ENCODE results near the gene EBI3. TPM values are rescaled to one million over a fixed set of nuclear protein-coding genes. Genes with fewer than 3 reads are reported as not detected.
A peak's percentile ranks its signal among the peaks of the same experiment; 100 is the strongest.

EBI3 gene
- total and polyA plus RNA-seq, 2 of the 13 experiments (the other 11 are each of a cell fraction or from before 2014, with no cell fraction given): 3.4 TPM; not detected in 1

DNA sequence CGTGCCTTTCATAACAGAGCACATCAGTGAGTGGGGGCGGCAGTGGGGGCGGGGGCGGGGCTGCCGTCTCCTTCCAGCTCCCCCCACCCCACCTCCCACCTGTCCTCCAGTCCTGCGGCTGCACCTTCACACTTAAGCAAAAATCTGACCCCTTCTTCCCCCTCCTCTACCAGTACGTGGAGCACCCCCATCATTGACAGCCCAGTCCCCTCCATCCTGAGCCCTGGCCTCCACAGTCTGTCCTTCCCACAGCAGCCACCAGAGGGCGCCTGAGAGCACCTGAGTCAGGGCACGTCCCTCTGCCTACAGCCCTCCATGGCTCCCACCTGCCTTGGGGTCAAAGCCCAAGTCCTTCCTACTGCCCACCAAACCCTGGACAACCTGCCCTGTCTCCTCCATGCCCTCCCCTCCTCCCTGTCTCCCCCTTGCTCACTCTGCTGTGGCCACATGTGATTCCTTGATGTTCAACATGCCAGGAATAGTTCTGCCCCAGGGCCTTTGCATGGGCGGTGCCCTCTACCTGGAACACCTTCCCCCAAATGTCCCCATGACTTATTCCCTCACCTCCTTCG is 4.0 kb downstream of the EBI3 start (continued):
- no peak for TF ChIP-seq CENPBD1 (CRISPR knock-in tag; IDR thresholded peaks at IDR 0.05; ENCODE audit: borderline replicate concordance, low read depth)
- no peak for TF ChIP-seq ZNF331 (CRISPR knock-in tag; IDR thresholded peaks at IDR 0.05)
- 0 out of 2 replicates have a peak, but pooled peaks have one; percentile 18 for TF ChIP-seq IRF2 (CRISPR knock-in tag; IDR thresholded peaks at IDR 0.05)
- TF ChIP-seq ZFP82 (CRISPR knock-in tag; IDR thresholded peaks at IDR 0.05; ENCODE audit: borderline replicate concordance): no peak
- TF ChIP-seq, protein P1, sequence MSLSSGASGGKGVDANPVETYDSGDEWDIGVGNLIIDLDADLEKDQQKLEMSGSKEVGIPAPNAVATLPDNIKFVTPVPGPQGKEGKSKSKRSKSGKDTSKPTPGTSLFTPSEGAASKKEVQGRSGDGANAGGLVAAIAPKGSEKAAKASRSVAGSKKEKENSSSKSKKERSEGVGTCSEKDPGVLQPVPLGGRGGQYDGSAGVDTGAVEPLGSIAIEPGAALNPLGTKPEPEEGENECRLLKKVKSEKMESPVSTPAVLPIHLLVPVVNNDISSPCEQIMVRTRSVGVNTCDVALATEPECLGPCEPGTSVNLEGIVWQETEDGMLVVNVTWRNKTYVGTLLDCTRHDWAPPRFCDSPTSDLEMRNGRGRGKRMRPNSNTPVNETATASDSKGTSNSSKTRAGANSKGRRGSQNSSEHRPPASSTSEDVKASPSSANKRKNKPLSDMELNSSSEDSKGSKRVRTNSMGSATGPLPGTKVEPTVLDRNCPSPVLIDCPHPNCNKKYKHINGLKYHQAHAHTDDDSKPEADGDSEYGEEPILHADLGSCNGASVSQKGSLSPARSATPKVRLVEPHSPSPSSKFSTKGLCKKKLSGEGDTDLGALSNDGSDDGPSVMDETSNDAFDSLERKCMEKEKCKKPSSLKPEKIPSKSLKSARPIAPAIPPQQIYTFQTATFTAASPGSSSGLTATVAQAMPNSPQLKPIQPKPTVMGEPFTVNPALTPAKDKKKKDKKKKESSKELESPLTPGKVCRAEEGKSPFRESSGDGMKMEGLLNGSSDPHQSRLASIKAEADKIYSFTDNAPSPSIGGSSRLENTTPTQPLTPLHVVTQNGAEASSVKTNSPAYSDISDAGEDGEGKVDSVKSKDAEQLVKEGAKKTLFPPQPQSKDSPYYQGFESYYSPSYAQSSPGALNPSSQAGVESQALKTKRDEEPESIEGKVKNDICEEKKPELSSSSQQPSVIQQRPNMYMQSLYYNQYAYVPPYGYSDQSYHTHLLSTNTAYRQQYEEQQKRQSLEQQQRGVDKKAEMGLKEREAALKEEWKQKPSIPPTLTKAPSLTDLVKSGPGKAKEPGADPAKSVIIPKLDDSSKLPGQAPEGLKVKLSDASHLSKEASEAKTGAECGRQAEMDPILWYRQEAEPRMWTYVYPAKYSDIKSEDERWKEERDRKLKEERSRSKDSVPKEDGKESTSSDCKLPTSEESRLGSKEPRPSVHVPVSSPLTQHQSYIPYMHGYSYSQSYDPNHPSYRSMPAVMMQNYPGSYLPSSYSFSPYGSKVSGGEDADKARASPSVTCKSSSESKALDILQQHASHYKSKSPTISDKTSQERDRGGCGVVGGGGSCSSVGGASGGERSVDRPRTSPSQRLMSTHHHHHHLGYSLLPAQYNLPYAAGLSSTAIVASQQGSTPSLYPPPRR (CRISPR knock-in tag; IDR thresholded peaks at IDR 0.05; ENCODE audit: borderline replicate concordance): no peak
- peak; percentile 38; the same call in 1 of the 2 replicates for TF ChIP-seq GATAD1 (CRISPR knock-in tag; IDR thresholded peaks at IDR 0.05)
- no peak for TF ChIP-seq ZNF17 (CRISPR knock-in tag; IDR thresholded peaks at IDR 0.05)
- TF ChIP-seq ZNF839 (CRISPR knock-in tag; IDR thresholded peaks at IDR 0.05; ENCODE audit: borderline replicate concordance): peak; percentile 38; the same call in 1 of the 2 replicates
- TF ChIP-seq, protein P2, sequence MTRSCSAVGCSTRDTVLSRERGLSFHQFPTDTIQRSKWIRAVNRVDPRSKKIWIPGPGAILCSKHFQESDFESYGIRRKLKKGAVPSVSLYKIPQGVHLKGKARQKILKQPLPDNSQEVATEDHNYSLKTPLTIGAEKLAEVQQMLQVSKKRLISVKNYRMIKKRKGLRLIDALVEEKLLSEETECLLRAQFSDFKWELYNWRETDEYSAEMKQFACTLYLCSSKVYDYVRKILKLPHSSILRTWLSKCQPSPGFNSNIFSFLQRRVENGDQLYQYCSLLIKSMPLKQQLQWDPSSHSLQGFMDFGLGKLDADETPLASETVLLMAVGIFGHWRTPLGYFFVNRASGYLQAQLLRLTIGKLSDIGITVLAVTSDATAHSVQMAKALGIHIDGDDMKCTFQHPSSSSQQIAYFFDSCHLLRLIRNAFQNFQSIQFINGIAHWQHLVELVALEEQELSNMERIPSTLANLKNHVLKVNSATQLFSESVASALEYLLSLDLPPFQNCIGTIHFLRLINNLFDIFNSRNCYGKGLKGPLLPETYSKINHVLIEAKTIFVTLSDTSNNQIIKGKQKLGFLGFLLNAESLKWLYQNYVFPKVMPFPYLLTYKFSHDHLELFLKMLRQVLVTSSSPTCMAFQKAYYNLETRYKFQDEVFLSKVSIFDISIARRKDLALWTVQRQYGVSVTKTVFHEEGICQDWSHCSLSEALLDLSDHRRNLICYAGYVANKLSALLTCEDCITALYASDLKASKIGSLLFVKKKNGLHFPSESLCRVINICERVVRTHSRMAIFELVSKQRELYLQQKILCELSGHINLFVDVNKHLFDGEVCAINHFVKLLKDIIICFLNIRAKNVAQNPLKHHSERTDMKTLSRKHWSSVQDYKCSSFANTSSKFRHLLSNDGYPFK (CRISPR knock-in tag; IDR thresholded peaks at IDR 0.05; ENCODE audit: borderline replicate concordance): peak; percentile 54; the same call in 1 of the 2 replicates
- peak; percentile 50; the same call in 1 of the 2 replicates for TF ChIP-seq RAD21 (CRISPR knock-in tag; IDR thresholded peaks at IDR 0.05)
- TF ChIP-seq ZNF674 (CRISPR knock-in tag; IDR thresholded peaks at IDR 0.05; ENCODE audit: low read depth): no peak
- TF ChIP-seq, protein P3, sequence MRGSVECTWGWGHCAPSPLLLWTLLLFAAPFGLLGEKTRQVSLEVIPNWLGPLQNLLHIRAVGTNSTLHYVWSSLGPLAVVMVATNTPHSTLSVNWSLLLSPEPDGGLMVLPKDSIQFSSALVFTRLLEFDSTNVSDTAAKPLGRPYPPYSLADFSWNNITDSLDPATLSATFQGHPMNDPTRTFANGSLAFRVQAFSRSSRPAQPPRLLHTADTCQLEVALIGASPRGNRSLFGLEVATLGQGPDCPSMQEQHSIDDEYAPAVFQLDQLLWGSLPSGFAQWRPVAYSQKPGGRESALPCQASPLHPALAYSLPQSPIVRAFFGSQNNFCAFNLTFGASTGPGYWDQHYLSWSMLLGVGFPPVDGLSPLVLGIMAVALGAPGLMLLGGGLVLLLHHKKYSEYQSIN (CRISPR knock-in tag; IDR thresholded peaks at IDR 0.05; ENCODE audit: borderline replicate concordance): no peak
- TF ChIP-seq PHF21A (CRISPR knock-in tag; IDR thresholded peaks at IDR 0.05): no peak
- no peak for TF ChIP-seq CBX5 (CRISPR knock-in tag; IDR thresholded peaks at IDR 0.05; ENCODE audit: borderline replicate concordance)
- no peak for TF ChIP-seq ZNF337 (CRISPR knock-in tag; IDR thresholded peaks at IDR 0.05; ENCODE audit: borderline replicate concordance, low read depth)
- TF ChIP-seq ZNF121 (CRISPR knock-in tag; IDR thresholded peaks at IDR 0.05): peak; percentile 48; the same call in 1 of the 2 replicates
- TF ChIP-seq ELK4 (CRISPR knock-in tag; IDR thresholded peaks at IDR 0.05; ENCODE audit: borderline replicate concordance): no peak
- no peak for TF ChIP-seq ZNF160 (CRISPR knock-in tag; IDR thresholded peaks at IDR 0.05)
- TF ChIP-seq SNRNP70 (IDR thresholded peaks at IDR 0.05; ENCODE audit: low read depth, low read length): no peak
